GM23338 (cell line): ENCODE results near the gene NAA80. TPM values are rescaled to one million over a fixed set of nuclear protein-coding genes. Genes with fewer than 3 reads are reported as not detected.

Experiments used
- ATAC-seq: fragments of 200-7000 bp; cut with Tn5 transposase; 3 replicates; pipeline ENCODE4 v1.9.1; 2020
- DNase-seq: peaks from one replicate; pipeline ENCODE4 v3.0.0-alpha.2; 2015; ENCODE audit warnings: low spot score
- H2AFZ ChIP-seq: fragments of 200-600 bp; sonication (generic); 2 replicates; pipeline ENCODE4 v1.8.0; 2016; ENCODE audit warnings: antibody characterized with exemption, mild to moderate bottlenecking, moderate library complexity
- H3F3A ChIP-seq: fragments of 200-600 bp; sonication (generic); replicated peaks from 2 replicates; pipeline ENCODE4 v1.8.0; 2017; ENCODE audit warnings: antibody characterized with exemption, mixed run types, low read depth
- H3K27ac ChIP-seq: fragments of 200-600 bp; sonication (generic); 2 replicates; pipeline ENCODE4 v1.6.1; 2016; ENCODE audit warnings: low read depth
- H3K27me3 ChIP-seq: fragments of 200-600 bp; sonication (generic); 2 replicates; pipeline ENCODE4 v1.8.0; 2016; ENCODE audit warnings: mild to moderate bottlenecking, mixed run types, moderate library complexity; ENCODE audit not compliant: insufficient read depth
- H3K36me3 ChIP-seq: fragments of 200-600 bp; sonication (generic); 2 replicates; pipeline ENCODE4 v1.8.0; 2016; ENCODE audit warnings: mild to moderate bottlenecking; ENCODE audit not compliant: insufficient read depth
- H3K4me1 ChIP-seq: fragments of 200-600 bp; sonication (generic); 2 replicates; pipeline ENCODE4 v1.8.0; 2016; ENCODE audit warnings: mild to moderate bottlenecking, moderate library complexity; ENCODE audit not compliant: insufficient read depth
- H3K4me2 ChIP-seq: fragments of 200-600 bp; sonication (generic); 2 replicates; pipeline ENCODE4 v1.7.1; 2017; ENCODE audit warnings: mixed run types
- H3K4me3 ChIP-seq: fragments of 200-600 bp; sonication (generic); 2 replicates; pipeline ENCODE4 v1.6.1; 2016; ENCODE audit warnings: mixed run types
- H3K79me2 ChIP-seq: fragments of 200-600 bp; sonication (generic); replicated peaks from 2 replicates; pipeline ENCODE4 v1.8.0; 2017; ENCODE audit warnings: mild to moderate bottlenecking; ENCODE audit not compliant: insufficient read depth
- H3K9me2 ChIP-seq: fragments of 200-600 bp; sonication (generic); 2 replicates; pipeline ENCODE4 v1.8.0; 2017; ENCODE audit not compliant: insufficient read depth
- H4K20me1 ChIP-seq: fragments of 200-600 bp; sonication (generic); replicated peaks from 2 replicates; pipeline ENCODE4 v1.8.0; 2017; ENCODE audit warnings: mild to moderate bottlenecking; ENCODE audit not compliant: insufficient read depth
- H3K27ac Mint-ChIP-seq: 2 replicates; pipeline ENCODE4 v1.8.0; 2020; ENCODE audit warnings: inconsistent platforms, mild to moderate bottlenecking, moderate library complexity, mixed read lengths
- H3K27me3 Mint-ChIP-seq: 3 replicates; pipeline ENCODE4 v1.8.0; 2022; ENCODE audit warnings: low read depth, mild to moderate bottlenecking, moderate library complexity, mixed read lengths, inconsistent platforms; ENCODE audit not compliant: insufficient read depth, poor library complexity
- H3K36me3 Mint-ChIP-seq: 3 replicates; pipeline ENCODE4 v1.8.0; 2021; ENCODE audit warnings: low read depth, mild to moderate bottlenecking, inconsistent platforms, moderate library complexity, mixed read lengths
- H3K4me1 Mint-ChIP-seq: 3 replicates; pipeline ENCODE4 v1.8.0; 2020; ENCODE audit warnings: mild to moderate bottlenecking, inconsistent platforms, mixed read lengths
- H3K4me3 Mint-ChIP-seq: 3 replicates; pipeline ENCODE4 v1.8.0; 2021; ENCODE audit warnings: moderate library complexity, mild to moderate bottlenecking, inconsistent platforms, mixed read lengths
- H3K9me3 Mint-ChIP-seq: 3 replicates; pipeline ENCODE4 v1.8.0; 2020; ENCODE audit warnings: moderate library complexity, mild to moderate bottlenecking, inconsistent platforms, mixed read lengths
- CREB1 ChIP-seq: fragments of 250-450 bp; sonication (Bioruptor Pico); IDR thresholded peaks from 2 replicates; pipeline ENCODE4 v1.5.0; 2020; ENCODE audit warnings: low read depth, mild to moderate bottlenecking, moderate library complexity
- EZH2 ChIP-seq: fragments of 200-600 bp; sonication (generic); IDR thresholded peaks from one replicate; pipeline ENCODE4 v1.8.0; 2017; ENCODE audit warnings: antibody characterized with exemption, mild to moderate bottlenecking, low read depth; ENCODE audit not compliant: unreplicated experiment
- EZH2phosphoT487 ChIP-seq: fragments of 200-600 bp; sonication (generic); IDR thresholded peaks from one replicate; pipeline ENCODE4 v1.8.1; 2018; ENCODE audit warnings: antibody characterized with exemption; ENCODE audit not compliant: unreplicated experiment
- JUNB ChIP-seq: IDR thresholded peaks from one replicate; pipeline ENCODE4 v1.6.1; 2016; ENCODE audit warnings: antibody characterized with exemption; ENCODE audit not compliant: unreplicated experiment
- POLR2AphosphoS5 ChIP-seq: IDR thresholded peaks from 2 replicates; pipeline ENCODE4 v1.6.1; 2016; ENCODE audit warnings: antibody characterized with exemption, low read depth
- STAT1 ChIP-seq: IDR thresholded peaks from one replicate; pipeline ENCODE4 v1.6.1; 2016; ENCODE audit warnings: antibody characterized with exemption; ENCODE audit not compliant: unreplicated experiment
- ZNF114 ChIP-seq: fragments of 250-450 bp; sonication (Bioruptor Pico); IDR thresholded peaks from 2 replicates; pipeline ENCODE4 v1.5.0; 2020; ENCODE audit warnings: mild to moderate bottlenecking, moderate library complexity
- ZNF331 ChIP-seq: fragments of 250-450 bp; sonication (Bioruptor Pico); IDR thresholded peaks from 2 replicates; pipeline ENCODE4 v1.5.0; 2020; ENCODE audit warnings: low read depth, mild to moderate bottlenecking, moderate library complexity
- polyA plus RNA-seq: library from polyadenylated mRNA; unstranded; fragments of >200 nt; fragmentation: Nextera tagmentation; extraction: Ambion mirVana; gene quantifications from 2 replicates; pipeline ENCODE4 v1.2.1, GENCODE V29; 2016
- total RNA-seq: library from RNA; depleted of rRNA; stranded (reverse); fragments of >200 nt; shearing (Covaris generic); gene quantifications from 2 replicates; pipeline ENCODE4 v1.2.3, GENCODE V29; 2014
- TF ChIP-seq, protein P1 (sequence below), 2 experiments: fragments of 200-600 bp in 1 of 2; sonication (generic) in 1 of 2; conservative IDR thresholded peaks; 2 replicates each; pipeline versions ENCODE4 v1.5.1 to v1.6.1; 2016 to 2017; ENCODE audit warnings: antibody characterized with exemption in 2 of 2, low read depth in 2 of 2, mild to moderate bottlenecking in 2 of 2, moderate library complexity in 1 of 2
- TF ChIP-seq, protein P2 (sequence below): IDR thresholded peaks from 2 replicates; pipeline ENCODE4 v1.6.1; 2016; ENCODE audit warnings: antibody characterized with exemption
- TF ChIP-seq, protein P3 (sequence below): IDR thresholded peaks from one replicate; pipeline ENCODE4 v1.6.1; 2018; ENCODE audit warnings: antibody characterized with exemption; ENCODE audit not compliant: unreplicated experiment

NAA80 gene
- total and polyA plus RNA-seq, 2 experiments from 2014 or later: 12.1 to 16.7 TPM

DNA sequence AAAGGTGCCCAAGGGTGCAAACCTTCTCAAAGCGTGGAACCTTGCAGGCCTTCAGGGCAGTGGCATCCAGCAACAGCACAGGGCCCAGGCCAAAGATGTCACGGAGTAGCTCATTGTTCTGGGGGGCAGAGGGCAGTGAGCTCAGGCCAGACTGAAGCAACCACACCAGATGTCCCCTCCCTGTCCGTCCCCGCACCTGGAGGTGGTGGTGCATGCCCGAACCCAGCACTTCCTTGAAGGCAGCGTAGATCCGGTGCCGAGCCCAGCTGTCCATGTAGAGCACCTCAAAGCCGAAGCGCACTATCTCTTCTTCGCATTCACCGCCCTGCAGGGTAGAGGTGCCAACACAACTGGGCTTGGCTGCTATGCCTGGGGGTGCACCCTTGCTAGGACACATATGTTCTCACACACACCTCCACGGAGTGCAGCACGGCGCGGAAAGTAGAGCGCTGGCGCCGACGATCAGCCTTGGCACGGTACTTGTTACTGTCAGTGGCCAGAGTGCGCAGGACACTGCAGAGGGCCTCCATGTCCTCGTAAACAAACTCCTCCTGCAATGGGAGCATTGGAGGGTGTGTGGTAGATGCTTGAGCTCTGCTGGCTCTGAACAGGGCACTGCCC, 10.7 kb downstream of the NAA80 start (continued):
- TF ChIP-seq CREB1 (CRISPR knock-in tag): no peak
- TF ChIP-seq, protein P1, sequence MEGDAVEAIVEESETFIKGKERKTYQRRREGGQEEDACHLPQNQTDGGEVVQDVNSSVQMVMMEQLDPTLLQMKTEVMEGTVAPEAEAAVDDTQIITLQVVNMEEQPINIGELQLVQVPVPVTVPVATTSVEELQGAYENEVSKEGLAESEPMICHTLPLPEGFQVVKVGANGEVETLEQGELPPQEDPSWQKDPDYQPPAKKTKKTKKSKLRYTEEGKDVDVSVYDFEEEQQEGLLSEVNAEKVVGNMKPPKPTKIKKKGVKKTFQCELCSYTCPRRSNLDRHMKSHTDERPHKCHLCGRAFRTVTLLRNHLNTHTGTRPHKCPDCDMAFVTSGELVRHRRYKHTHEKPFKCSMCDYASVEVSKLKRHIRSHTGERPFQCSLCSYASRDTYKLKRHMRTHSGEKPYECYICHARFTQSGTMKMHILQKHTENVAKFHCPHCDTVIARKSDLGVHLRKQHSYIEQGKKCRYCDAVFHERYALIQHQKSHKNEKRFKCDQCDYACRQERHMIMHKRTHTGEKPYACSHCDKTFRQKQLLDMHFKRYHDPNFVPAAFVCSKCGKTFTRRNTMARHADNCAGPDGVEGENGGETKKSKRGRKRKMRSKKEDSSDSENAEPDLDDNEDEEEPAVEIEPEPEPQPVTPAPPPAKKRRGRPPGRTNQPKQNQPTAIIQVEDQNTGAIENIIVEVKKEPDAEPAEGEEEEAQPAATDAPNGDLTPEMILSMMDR (conservative IDR thresholded peaks at IDR 0.05; ENCODE audit: low read depth in 2 of 2): no peak
- no peak for TF ChIP-seq POLR2AphosphoS5
- no peak for TF ChIP-seq ZNF114 (CRISPR knock-in tag)
- TF ChIP-seq, protein P2, sequence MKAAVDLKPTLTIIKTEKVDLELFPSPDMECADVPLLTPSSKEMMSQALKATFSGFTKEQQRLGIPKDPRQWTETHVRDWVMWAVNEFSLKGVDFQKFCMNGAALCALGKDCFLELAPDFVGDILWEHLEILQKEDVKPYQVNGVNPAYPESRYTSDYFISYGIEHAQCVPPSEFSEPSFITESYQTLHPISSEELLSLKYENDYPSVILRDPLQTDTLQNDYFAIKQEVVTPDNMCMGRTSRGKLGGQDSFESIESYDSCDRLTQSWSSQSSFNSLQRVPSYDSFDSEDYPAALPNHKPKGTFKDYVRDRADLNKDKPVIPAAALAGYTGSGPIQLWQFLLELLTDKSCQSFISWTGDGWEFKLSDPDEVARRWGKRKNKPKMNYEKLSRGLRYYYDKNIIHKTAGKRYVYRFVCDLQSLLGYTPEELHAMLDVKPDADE: no peak
- TF ChIP-seq EZH2phosphoT487: no peak
- no peak for TF ChIP-seq EZH2
- TF ChIP-seq ZNF331 (CRISPR knock-in tag): no peak
- TF ChIP-seq STAT1: no peak

GRCh38 chr3:50287262-50287661, 11.9 kb downstream of the NAA80 start:
- H3K36me3 Mint-ChIP-seq: peaks cover 47% of the 10 kb centered on the region
- Histone ChIP-seq H3K4me3 (no peak overlapping the region), H3K27me3 (no peaks in the 10 kb centered on the region), H2AFZ (no peak overlapping the region), H3K27ac (no peak overlapping the region), H3K4me1 (peaks cover 5% of the 10 kb centered on the region; the same call in 1 of the 2 replicates), H3K79me2 (peaks cover 17% of the 10 kb centered on the region), H3K4me2 (no peak overlapping the region), H3K9me2 (no peaks in the 10 kb centered on the region), H4K20me1 (no peaks in the 10 kb centered on the region; the same call in 1 of the 2 replicates), H3F3A (0 out of 2 replicates have a peak, but pooled peaks cover 4% of the 10 kb centered on the region), H3K36me3 (peaks cover 11% of the 10 kb centered on the region)
- no peak for ATAC-seq
- no peak overlapping the region for H3K4me3 Mint-ChIP-seq
- H3K27me3 Mint-ChIP-seq: peaks cover 5% of the 10 kb centered on the region
- H3K9me3 Mint-ChIP-seq: no peaks in the 10 kb centered on the region
- H3K27ac Mint-ChIP-seq: no peak overlapping the region
- no peak for DNase-seq
- H3K4me1 Mint-ChIP-seq: peaks cover 5% of the 10 kb centered on the region
- TF ChIP-seq, protein P3, sequence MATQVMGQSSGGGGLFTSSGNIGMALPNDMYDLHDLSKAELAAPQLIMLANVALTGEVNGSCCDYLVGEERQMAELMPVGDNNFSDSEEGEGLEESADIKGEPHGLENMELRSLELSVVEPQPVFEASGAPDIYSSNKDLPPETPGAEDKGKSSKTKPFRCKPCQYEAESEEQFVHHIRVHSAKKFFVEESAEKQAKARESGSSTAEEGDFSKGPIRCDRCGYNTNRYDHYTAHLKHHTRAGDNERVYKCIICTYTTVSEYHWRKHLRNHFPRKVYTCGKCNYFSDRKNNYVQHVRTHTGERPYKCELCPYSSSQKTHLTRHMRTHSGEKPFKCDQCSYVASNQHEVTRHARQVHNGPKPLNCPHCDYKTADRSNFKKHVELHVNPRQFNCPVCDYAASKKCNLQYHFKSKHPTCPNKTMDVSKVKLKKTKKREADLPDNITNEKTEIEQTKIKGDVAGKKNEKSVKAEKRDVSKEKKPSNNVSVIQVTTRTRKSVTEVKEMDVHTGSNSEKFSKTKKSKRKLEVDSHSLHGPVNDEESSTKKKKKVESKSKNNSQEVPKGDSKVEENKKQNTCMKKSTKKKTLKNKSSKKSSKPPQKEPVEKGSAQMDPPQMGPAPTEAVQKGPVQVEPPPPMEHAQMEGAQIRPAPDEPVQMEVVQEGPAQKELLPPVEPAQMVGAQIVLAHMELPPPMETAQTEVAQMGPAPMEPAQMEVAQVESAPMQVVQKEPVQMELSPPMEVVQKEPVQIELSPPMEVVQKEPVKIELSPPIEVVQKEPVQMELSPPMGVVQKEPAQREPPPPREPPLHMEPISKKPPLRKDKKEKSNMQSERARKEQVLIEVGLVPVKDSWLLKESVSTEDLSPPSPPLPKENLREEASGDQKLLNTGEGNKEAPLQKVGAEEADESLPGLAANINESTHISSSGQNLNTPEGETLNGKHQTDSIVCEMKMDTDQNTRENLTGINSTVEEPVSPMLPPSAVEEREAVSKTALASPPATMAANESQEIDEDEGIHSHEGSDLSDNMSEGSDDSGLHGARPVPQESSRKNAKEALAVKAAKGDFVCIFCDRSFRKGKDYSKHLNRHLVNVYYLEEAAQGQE: no peak
- no peak for TF ChIP-seq STAT1
- no peak for TF ChIP-seq JUNB
- TF ChIP-seq, protein P2: no peak
- no peak for TF ChIP-seq POLR2AphosphoS5
- TF ChIP-seq EZH2: no peak
- no peak for TF ChIP-seq ZNF114 (CRISPR knock-in tag)
- TF ChIP-seq CREB1 (CRISPR knock-in tag): no peak
- TF ChIP-seq ZNF331 (CRISPR knock-in tag): no peak
- TF ChIP-seq, protein P1 (conservative IDR thresholded peaks at IDR 0.05; ENCODE audit: low read depth in 2 of 2): no peak
